ENCODE data around the gene HMBS.

The HMBS gene

DNA sequence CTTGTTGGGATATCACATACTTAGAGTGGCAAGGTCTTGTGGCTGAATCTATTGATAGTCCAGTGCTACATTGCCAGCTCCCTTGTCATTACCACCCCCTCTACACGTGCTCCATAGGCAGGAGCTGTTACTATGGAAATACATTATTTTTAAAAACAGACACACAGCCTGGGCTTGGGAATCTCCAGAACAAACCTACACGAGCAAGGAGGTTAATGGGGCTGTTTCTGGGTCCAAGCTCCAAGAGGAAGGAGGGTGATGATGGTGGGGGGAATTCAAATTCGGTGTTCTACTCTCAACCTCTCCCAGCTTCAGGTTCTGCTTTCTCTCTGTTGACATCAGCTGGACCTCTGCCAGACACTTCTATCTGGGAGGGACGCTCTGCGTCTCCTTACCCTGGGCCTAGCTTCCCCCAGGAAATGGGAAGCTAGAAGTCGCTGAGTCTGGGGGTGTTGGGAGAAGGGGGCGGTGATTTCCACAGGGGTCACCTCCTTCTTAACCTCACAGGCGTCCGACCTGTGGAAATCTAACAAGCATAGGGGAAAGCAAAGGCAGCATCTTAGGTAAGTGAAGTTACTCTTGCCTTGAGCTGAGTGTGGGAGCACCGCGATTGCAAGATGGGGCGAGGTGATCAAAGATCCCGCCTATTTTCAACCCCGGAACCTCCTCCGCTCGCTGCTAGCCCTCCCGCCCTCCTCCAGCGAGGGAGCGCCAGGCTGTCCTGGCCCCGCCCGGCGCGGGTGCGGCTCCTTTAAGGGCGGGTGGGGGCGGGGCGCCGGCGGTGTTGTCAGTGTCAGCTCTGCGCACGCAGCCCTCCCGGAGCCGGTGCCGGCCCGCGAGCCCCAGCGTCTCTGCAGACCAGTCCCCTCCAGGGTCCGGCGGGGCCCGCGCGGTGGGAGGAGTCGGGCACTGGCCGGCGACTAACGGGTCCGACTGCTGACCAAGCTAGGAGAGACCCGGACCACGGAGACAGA is 22.2 kb downstream of the HMBS start, which contains the start of gene C2CD2L:
Gene C2CD2L (plus strand): TSS at position 781 of the 974 bp plus-strand sequence. CDS start 398 bp downstream, outside the sequence.
- no CpG with 5 or more reads among the region's 49 CpGs for WGBS, 2 donors (ENCODE audit: extremely low coverage in 2 of 2, insufficient read length in 2 of 2, insufficient replicate concordance in 1 of 2)
- peak within 1 kb of the TSS; percentile 87 for H3K4me2 ChIP-seq (ENCODE audit: insufficient read depth, low read length, poor library complexity, severe bottlenecking)

DNA sequence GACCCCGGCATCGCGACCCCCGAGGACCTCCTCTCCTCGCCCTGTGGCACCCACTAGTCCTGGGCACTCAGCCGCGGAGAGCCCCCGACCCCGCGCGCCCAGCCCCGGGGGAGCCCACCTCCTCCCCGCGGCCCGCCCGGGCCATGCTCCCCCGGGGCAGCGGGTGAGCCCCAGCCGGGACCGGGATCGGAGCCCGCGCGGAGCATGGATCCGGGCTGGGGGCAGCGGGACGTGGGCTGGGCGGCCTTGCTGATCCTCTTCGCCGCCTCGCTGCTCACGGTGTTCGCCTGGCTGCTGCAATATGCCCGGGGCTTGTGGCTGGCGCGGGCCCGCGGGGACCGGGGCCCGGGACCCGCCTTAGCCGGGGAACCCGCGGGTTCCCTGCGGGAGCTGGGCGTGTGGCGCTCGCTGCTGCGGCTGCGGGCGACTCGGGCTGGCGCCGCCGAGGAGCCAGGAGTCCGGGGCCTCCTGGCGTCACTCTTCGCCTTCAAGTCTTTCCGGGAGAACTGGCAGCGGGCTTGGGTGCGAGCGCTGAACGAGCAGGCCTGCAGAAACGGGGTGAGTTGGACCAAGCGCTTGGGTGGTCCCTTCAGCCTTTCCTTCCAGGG is 23.0 kb downstream of the HMBS start:
- no peak overlapping the region for H2BK15ac ChIP-seq (ENCODE audit: low read length)
- peak overlapping the region; percentile 79 for H2AFZ ChIP-seq (ENCODE audit: low read length)
- no peak overlapping the region for H2BK12ac ChIP-seq (ENCODE audit: low read length)
- DNase-seq (ENCODE audit: low spot score) = no peak
- peak overlapping the region; percentile 87 for H3K4me2 ChIP-seq (ENCODE audit: insufficient read depth, low read length, poor library complexity, severe bottlenecking)
- no peak overlapping the region for H2BK120ac ChIP-seq (ENCODE audit: low read depth, low read length)
- H4K8ac ChIP-seq (ENCODE audit: low read depth, low read length) = no peak overlapping the region
- peak overlapping the region; percentile 77 for H3K18ac ChIP-seq (ENCODE audit: low read length)
- peak overlapping the region; percentile 8 for H3K23ac ChIP-seq (ENCODE audit: low read depth, low read length, poor library complexity)
- no CpG with 5 or more reads among the region's 65 CpGs for WGBS, 2 donors (ENCODE audit: extremely low coverage in 2 of 2, insufficient read length in 2 of 2, insufficient replicate concordance in 1 of 2)
- peak overlapping the region; percentile 59 to 89 for H3K4me3 ChIP-seq (ENCODE audit: low read length in 2 of 2)
- H3K36me3 ChIP-seq (replicated peaks in 1 of 2; ENCODE audit: control insufficient read depth in 2 of 2, insufficient read depth in 2 of 2, low read length in 2 of 2) = peaks cover 1 to 22% of the 10 kb centered on the region in 2 donors
- peaks cover 0 to 5% (median 0%) of the 10 kb centered on the region in 3 experiments for H3K27me3 ChIP-seq (ENCODE audit: control insufficient read depth in 3 of 3, insufficient read depth in 3 of 3, low read depth in 1 of 3, low read length in 3 of 3)
- no peaks in the 10 kb centered on the region for H3K9me3 ChIP-seq (replicated peaks in 1 of 2; ENCODE audit: control insufficient read depth in 2 of 2, insufficient read depth in 1 of 2, low read depth in 1 of 2, low read length in 2 of 2)
- no peak overlapping the region for H3K27ac ChIP-seq (replicated peaks; ENCODE audit: low read length)
- H2BK5ac ChIP-seq (ENCODE audit: low read length) = no peak overlapping the region
- H3K4me1 ChIP-seq (ENCODE audit: control insufficient read depth in 2 of 2, insufficient read depth in 1 of 2, low read depth in 1 of 2, low read length in 2 of 2) = peaks cover 12 to 21% of the 10 kb centered on the region in 2 donors
- no peak overlapping the region for H4K91ac ChIP-seq (ENCODE audit: low read depth, low read length, poor library complexity)
- H3K79me1 ChIP-seq (ENCODE audit: low read depth, low read length) = no peaks in the 10 kb centered on the region
- H3K4ac ChIP-seq (ENCODE audit: low read length) = no peak overlapping the region
- H3K14ac ChIP-seq (ENCODE audit: low read length) = no peak overlapping the region
- no peak overlapping the region for H2AK5ac ChIP-seq (ENCODE audit: low read depth, low read length)
- peak overlapping the region; percentile 83 for H3K9ac ChIP-seq (ENCODE audit: low read depth, low read length, poor library complexity)

More for the DNA sequence above, 22.2 kb downstream of the HMBS start, which contains the start of gene C2CD2L:
- Histone ChIP-seq H2BK12ac (ENCODE audit: low read length) (no peak within 1 kb of the TSS), H3K4me1 (ENCODE audit: control insufficient read depth in 2 of 2, insufficient read depth in 1 of 2, low read depth in 1 of 2, low read length in 2 of 2) (peaks cover 12 to 21% of the 10 kb centered on the region in 2 donors), H3K27ac (replicated peaks; ENCODE audit: low read length) (no peak within 1 kb of the TSS), H2BK120ac (ENCODE audit: low read depth, low read length) (no peak within 1 kb of the TSS), H3K14ac (ENCODE audit: low read length) (no peak within 1 kb of the TSS), H3K18ac (ENCODE audit: low read length) (peak within 1 kb of the TSS; percentile 88), H3K9ac (ENCODE audit: low read depth, low read length, poor library complexity) (peak within 1 kb of the TSS; percentile 83), H2BK15ac (ENCODE audit: low read length) (no peak within 1 kb of the TSS), H4K91ac (ENCODE audit: low read depth, low read length, poor library complexity) (no peak within 1 kb of the TSS), H3K9me3 (replicated peaks in 1 of 2; ENCODE audit: control insufficient read depth in 2 of 2, insufficient read depth in 1 of 2, low read depth in 1 of 2, low read length in 2 of 2) (no peaks in the 10 kb centered on the region), H4K8ac (ENCODE audit: low read depth, low read length) (no peak within 1 kb of the TSS), H3K36me3 (replicated peaks in 1 of 2; ENCODE audit: control insufficient read depth in 2 of 2, insufficient read depth in 2 of 2, low read length in 2 of 2) (peaks cover 1 to 15% of the 10 kb centered on the region in 2 donors), H3K23ac (ENCODE audit: low read depth, low read length, poor library complexity) (peak within 1 kb of the TSS; percentile 8), H2AFZ (ENCODE audit: low read length) (peak within 1 kb of the TSS; percentile 79), H3K79me1 (ENCODE audit: low read depth, low read length) (no peaks in the 10 kb centered on the region), H3K4me3 (ENCODE audit: low read length in 2 of 2) (peak within 1 kb of the TSS; percentile 59 to 89), H3K4ac (ENCODE audit: low read length) (no peak within 1 kb of the TSS), H2AK5ac (ENCODE audit: low read depth, low read length) (no peak within 1 kb of the TSS), H3K27me3 (ENCODE audit: control insufficient read depth in 3 of 3, insufficient read depth in 3 of 3, low read depth in 1 of 3, low read length in 3 of 3) (peaks cover 0 to 5% (median 0%) of the 10 kb centered on the region in 3 experiments), H2BK5ac (ENCODE audit: low read length) (no peak within 1 kb of the TSS)
- DNase-seq (ENCODE audit: low spot score) = peak; percentile 82

DNA sequence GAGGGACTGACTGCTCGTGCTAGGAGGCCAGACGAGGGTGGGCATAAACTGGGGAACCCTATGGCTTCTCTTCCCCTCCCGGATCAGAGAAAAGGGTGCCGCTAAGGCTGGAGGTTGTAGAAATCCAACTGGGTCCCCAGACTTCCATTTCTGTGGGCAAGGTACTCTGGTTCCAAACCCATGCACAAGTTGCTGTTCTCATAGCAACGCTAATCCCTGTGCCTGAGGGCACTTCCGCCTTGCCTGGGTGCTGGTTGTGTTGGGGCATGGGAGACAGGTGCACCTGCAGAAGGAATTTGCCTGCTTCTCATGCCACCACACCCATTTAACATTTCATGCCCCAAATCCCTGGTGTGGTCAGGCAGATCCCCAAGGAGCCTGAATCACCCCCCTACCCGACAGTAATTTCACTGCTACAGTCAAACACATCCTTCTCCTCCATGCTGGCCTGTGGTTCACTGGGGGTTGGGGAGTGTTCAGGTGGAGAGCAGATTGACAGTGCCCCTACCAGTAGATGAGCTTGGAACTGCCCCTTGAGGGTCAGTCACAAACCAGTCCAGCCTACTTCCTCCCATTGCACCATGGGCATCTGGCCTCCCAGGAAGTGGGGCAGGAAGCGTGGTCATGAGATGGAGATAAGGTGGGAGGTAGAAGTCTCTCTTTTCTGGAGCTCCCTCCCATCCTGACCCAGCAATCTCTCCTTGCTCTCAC is 23.6 kb downstream of the HMBS start:
- H4K8ac ChIP-seq (ENCODE audit: low read depth, low read length) = no peak overlapping the region
- no peak overlapping the region for H2BK5ac ChIP-seq (ENCODE audit: low read length)
- peaks cover 0 to 5% (median 0%) of the 10 kb centered on the region in 3 experiments for H3K27me3 ChIP-seq (ENCODE audit: control insufficient read depth in 3 of 3, insufficient read depth in 3 of 3, low read depth in 1 of 3, low read length in 3 of 3)
- H3K36me3 ChIP-seq (replicated peaks in 1 of 2; ENCODE audit: control insufficient read depth in 2 of 2, insufficient read depth in 2 of 2, low read length in 2 of 2) = peaks cover 4 to 26% of the 10 kb centered on the region in 2 donors
- H2BK15ac ChIP-seq (ENCODE audit: low read length) = no peak overlapping the region
- no peaks in the 10 kb centered on the region for H3K79me1 ChIP-seq (ENCODE audit: low read depth, low read length)
- no peak overlapping the region for H3K4ac ChIP-seq (ENCODE audit: low read length)
- H2AFZ ChIP-seq (ENCODE audit: low read length) = peak overlapping the region; percentile 79
- WGBS, 2 donors (ENCODE audit: extremely low coverage in 2 of 2, insufficient read length in 2 of 2, insufficient replicate concordance in 1 of 2) = no CpG with 5 or more reads among the region's 8 CpGs
- no peak overlapping the region for H2BK120ac ChIP-seq (ENCODE audit: low read depth, low read length)
- H3K4me2 ChIP-seq (ENCODE audit: insufficient read depth, low read length, poor library complexity, severe bottlenecking) = peak overlapping the region; percentile 87
- H3K4me3 ChIP-seq (ENCODE audit: low read length in 2 of 2) = peak overlapping the region; percentile 59 to 89
- DNase-seq (ENCODE audit: low spot score) = no peak
- H3K18ac ChIP-seq (ENCODE audit: low read length) = no peak overlapping the region
- no peak overlapping the region for H2AK5ac ChIP-seq (ENCODE audit: low read depth, low read length)
- H3K9me3 ChIP-seq (replicated peaks in 1 of 2; ENCODE audit: control insufficient read depth in 2 of 2, insufficient read depth in 1 of 2, low read depth in 1 of 2, low read length in 2 of 2) = no peaks in the 10 kb centered on the region
- no peak overlapping the region for H3K23ac ChIP-seq (ENCODE audit: low read depth, low read length, poor library complexity)
- H3K4me1 ChIP-seq (ENCODE audit: control insufficient read depth in 2 of 2, insufficient read depth in 1 of 2, low read depth in 1 of 2, low read length in 2 of 2) = peaks cover 12 to 18% of the 10 kb centered on the region in 2 donors
- peak overlapping the region; percentile 24 for H3K9ac ChIP-seq (ENCODE audit: low read depth, low read length, poor library complexity)
- H2BK12ac ChIP-seq (ENCODE audit: low read length) = no peak overlapping the region
- no peak overlapping the region for H3K14ac ChIP-seq (ENCODE audit: low read length)
- no peak overlapping the region for H4K91ac ChIP-seq (ENCODE audit: low read depth, low read length, poor library complexity)
- no peak overlapping the region for H3K27ac ChIP-seq (replicated peaks; ENCODE audit: low read length)
